Liver (tissue), 9 donors: ENCODE data around the gene MIPEP. TPM values are rescaled to one million over a fixed set of nuclear protein-coding genes. Genes with fewer than 3 reads are reported as not detected.

Experiments
- DNase-seq: peaks from one replicate; pipeline ENCODE4 v3.0.0-alpha.2; 2017; ENCODE audit warnings: low spot score
- H3K27ac ChIP-seq, 2 donors: one replicate each; pipeline ENCODE4 v1.7.0; 2013; ENCODE audit warnings: inconsistent platforms in 2 of 2, low read length in 2 of 2, control low read depth in 1 of 2, low read depth in 1 of 2, mild to moderate bottlenecking in 1 of 2
- H3K27me3 ChIP-seq, 4 donors: one replicate each; pipeline versions ENCODE4 v1.6.1 to v1.7.0; 2013; ENCODE audit warnings: low read length in 3 of 4, inconsistent platforms in 1 of 4, mild to moderate bottlenecking in 1 of 4, moderate library complexity in 1 of 4; ENCODE audit not compliant: control insufficient read depth in 4 of 4, insufficient read depth in 4 of 4
- H3K36me3 ChIP-seq, 4 donors: one replicate each; pipeline versions ENCODE4 v1.6.1 to v1.7.0; 2013; ENCODE audit warnings: low read length in 3 of 4, mild to moderate bottlenecking in 3 of 4, low read depth in 1 of 4, moderate library complexity in 1 of 4; ENCODE audit not compliant: control insufficient read depth in 4 of 4, insufficient read depth in 3 of 4
- H3K4me1 ChIP-seq, 4 donors: one replicate each; pipeline versions ENCODE4 v1.6.1 to v1.7.0; 2013; ENCODE audit warnings: low read length in 3 of 4, mild to moderate bottlenecking in 3 of 4, moderate library complexity in 1 of 4; ENCODE audit not compliant: control insufficient read depth in 4 of 4, insufficient read depth in 4 of 4
- H3K4me3 ChIP-seq, 3 donors: one replicate each; pipeline versions ENCODE4 v1.6.1 to v1.7.0; 2013; ENCODE audit warnings: low read length in 3 of 3, control low read depth in 1 of 3, low read depth in 1 of 3, mild to moderate bottlenecking in 1 of 3
- H3K9ac ChIP-seq, 2 donors: one replicate each; pipeline ENCODE4 v1.7.0; 2013; ENCODE audit warnings: low read length in 2 of 2, mild to moderate bottlenecking in 2 of 2, moderate library complexity in 2 of 2, control low read depth in 1 of 2, low read depth in 1 of 2
- H3K9me3 ChIP-seq, 4 donors: one replicate each; pipeline versions ENCODE4 v1.6.1 to v1.7.0; 2013; ENCODE audit warnings: low read length in 3 of 4; ENCODE audit not compliant: control insufficient read depth in 4 of 4
- EGR1 ChIP-seq, 2 donors: IDR thresholded peaks; 2 replicates each; pipeline ENCODE4 v1.6.1; 2016 to 2018; ENCODE audit warnings: antibody characterized with exemption in 2 of 2, low read depth in 2 of 2
- FOXA1 ChIP-seq: IDR thresholded peaks from 2 replicates; pipeline ENCODE4 v1.6.1; 2016; ENCODE audit warnings: antibody characterized with exemption
- FOXA2 ChIP-seq: IDR thresholded peaks from 2 replicates; pipeline ENCODE4 v1.6.1; 2016; ENCODE audit warnings: antibody characterized with exemption
- GABPA ChIP-seq, 2 donors: IDR thresholded peaks in 1 of 2; conservative IDR thresholded peaks in 1 of 2; 2 replicates each; pipeline ENCODE4 v1.6.1; 2016; ENCODE audit warnings: antibody characterized with exemption in 2 of 2, mild to moderate bottlenecking in 1 of 2, moderate library complexity in 1 of 2
- HNF4A ChIP-seq, 2 donors: conservative IDR thresholded peaks; 2 replicates each; pipeline ENCODE4 v1.6.1; 2016; ENCODE audit warnings: antibody characterized with exemption in 2 of 2, mild to moderate bottlenecking in 2 of 2
- HNF4G ChIP-seq: IDR thresholded peaks from 2 replicates; pipeline ENCODE4 v1.6.1; 2016; ENCODE audit warnings: antibody characterized with exemption
- JUND ChIP-seq, 2 donors: IDR thresholded peaks; 2 replicates each; pipeline ENCODE4 v1.6.1; 2016; ENCODE audit warnings: antibody characterized with exemption in 2 of 2
- MAX ChIP-seq: IDR thresholded peaks from 2 replicates; pipeline ENCODE4 v1.6.1; 2016; ENCODE audit warnings: antibody characterized with exemption
- NR2F2 ChIP-seq: IDR thresholded peaks from 2 replicates; pipeline ENCODE4 v1.6.1; 2016; ENCODE audit warnings: antibody characterized with exemption
- RAD21 ChIP-seq, 2 donors: IDR thresholded peaks; 2 replicates each; pipeline ENCODE4 v1.6.1; 2016; ENCODE audit warnings: antibody characterized with exemption in 2 of 2, mild to moderate bottlenecking in 2 of 2
- RXRA ChIP-seq, 2 donors: IDR thresholded peaks; 2 replicates each; pipeline ENCODE4 v1.6.1; 2017 to 2018; ENCODE audit warnings: antibody characterized with exemption in 2 of 2, mild to moderate bottlenecking in 1 of 2
- SP1 ChIP-seq: IDR thresholded peaks from 2 replicates; pipeline ENCODE4 v1.6.1; 2018; ENCODE audit warnings: antibody characterized with exemption, mild to moderate bottlenecking
- TAF1 ChIP-seq: conservative IDR thresholded peaks from 2 replicates; pipeline ENCODE4 v1.6.1; 2016; ENCODE audit warnings: antibody characterized with exemption, mild to moderate bottlenecking
- YY1 ChIP-seq: IDR thresholded peaks from 2 replicates; pipeline ENCODE4 v1.6.1; 2016; ENCODE audit warnings: antibody characterized with exemption, mild to moderate bottlenecking
- ZBTB33 ChIP-seq: IDR thresholded peaks from 2 replicates; pipeline ENCODE4 v1.6.1; 2016; ENCODE audit warnings: antibody characterized with exemption
- WGBS: extraction: QIAGEN DNeasy Blood & Tissue Kit; methylation state at CpG from one replicate; pipeline ENCODE4 v1.1.7; 2013; 5-methylcytosine and 5-hydroxymethylcytosine counted together
- polyA plus RNA-seq, 2 donors: library from polyadenylated mRNA; stranded (reverse) in 1 of 2; unstranded in 1 of 2; fragments of 200-250 nt in 1 of 2; fragments of >200 nt in 1 of 2; fragmentation: Nextera tagmentation in 1 of 2; extraction: Ambion mirVana in 1 of 2; gene quantifications; one replicate each; pipeline versions ENCODE4 v1.2.1 to v1.2.3, GENCODE V29; 2013 to 2015
- total RNA-seq, 2 donors: library from RNA; depleted of rRNA; stranded (reverse); fragments of >200 nt; gene quantifications; one replicate each; pipeline ENCODE4 v1.2.3, GENCODE V29; 2014
- TF ChIP-seq, protein P1 (sequence below): IDR thresholded peaks from 2 replicates; pipeline ENCODE4 v1.6.1; 2016; ENCODE audit warnings: antibody characterized with exemption
- TF ChIP-seq, protein P2 (sequence below): fragments of 150-350 bp; IDR thresholded peaks from 2 replicates; pipeline ENCODE4 v1.5.1; 2017; ENCODE audit warnings: improper control_type of control experiment, low read depth, low read length; ENCODE audit not compliant: missing input control
- donor health status: healthy.
- donor health status: healthy.
- donor health status: healthy.
- donor health status: healthy.
- donor health status: healthy.

Gene MIPEP
- total and polyA plus RNA-seq, 4 donors: 7.4 to 11.7 (median 10.2) TPM

DNA sequence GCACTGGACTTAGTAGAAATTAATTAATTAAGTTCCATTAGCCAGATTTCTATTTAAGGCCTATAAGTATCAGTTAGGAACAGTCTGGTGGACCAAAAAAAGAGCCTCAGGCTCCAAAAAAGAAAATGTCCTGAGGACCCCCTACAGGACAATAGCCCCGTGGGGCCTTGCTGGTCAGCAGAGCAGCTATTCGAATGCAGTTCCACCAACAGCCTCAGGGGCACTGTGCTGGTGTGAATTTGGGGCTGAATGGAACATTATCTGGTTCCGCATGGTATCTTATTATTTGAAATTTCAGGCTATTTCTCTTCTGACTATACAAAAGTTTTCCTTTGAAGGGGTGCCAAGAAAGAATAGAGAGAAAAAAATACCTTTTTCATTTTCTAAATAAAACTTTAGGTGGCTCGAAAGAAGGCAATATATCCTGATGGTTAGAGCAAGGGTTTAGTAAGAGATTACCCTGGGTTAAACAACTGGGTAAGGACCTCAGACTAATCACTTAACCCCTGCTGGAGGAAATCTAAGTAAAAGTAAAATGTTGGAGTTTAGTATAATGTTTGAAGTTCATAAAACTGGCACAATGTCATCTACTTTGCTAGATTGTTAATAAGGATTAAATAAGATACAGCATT is 147.2 kb downstream of the MIPEP start:
- Histone ChIP-seq H3K36me3 (no peaks in the 10 kb centered on the region), H3K4me3 (no peak overlapping the region), H3K9me3 (no peaks in the 10 kb centered on the region), H3K27ac (no peak overlapping the region), H3K9ac (no peak overlapping the region), H3K27me3 (no peaks in the 10 kb centered on the region), H3K4me1 (no peaks in the 10 kb centered on the region)
- TF ChIP-seq GABPA (IDR thresholded peaks at IDR 0.05 in 1 of 2, conservative IDR thresholded peaks at IDR 0.05 in 1 of 2) (no peak), RAD21 (IDR thresholded peaks at IDR 0.05) (peak in 1 of 2 donors; percentile 5), YY1 (no peak), MAX (no peak), SP1 (no peak)
- TF ChIP-seq, protein P1, sequence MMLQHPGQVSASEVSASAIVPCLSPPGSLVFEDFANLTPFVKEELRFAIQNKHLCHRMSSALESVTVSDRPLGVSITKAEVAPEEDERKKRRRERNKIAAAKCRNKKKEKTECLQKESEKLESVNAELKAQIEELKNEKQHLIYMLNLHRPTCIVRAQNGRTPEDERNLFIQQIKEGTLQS: no peak
- TF ChIP-seq, protein P2, sequence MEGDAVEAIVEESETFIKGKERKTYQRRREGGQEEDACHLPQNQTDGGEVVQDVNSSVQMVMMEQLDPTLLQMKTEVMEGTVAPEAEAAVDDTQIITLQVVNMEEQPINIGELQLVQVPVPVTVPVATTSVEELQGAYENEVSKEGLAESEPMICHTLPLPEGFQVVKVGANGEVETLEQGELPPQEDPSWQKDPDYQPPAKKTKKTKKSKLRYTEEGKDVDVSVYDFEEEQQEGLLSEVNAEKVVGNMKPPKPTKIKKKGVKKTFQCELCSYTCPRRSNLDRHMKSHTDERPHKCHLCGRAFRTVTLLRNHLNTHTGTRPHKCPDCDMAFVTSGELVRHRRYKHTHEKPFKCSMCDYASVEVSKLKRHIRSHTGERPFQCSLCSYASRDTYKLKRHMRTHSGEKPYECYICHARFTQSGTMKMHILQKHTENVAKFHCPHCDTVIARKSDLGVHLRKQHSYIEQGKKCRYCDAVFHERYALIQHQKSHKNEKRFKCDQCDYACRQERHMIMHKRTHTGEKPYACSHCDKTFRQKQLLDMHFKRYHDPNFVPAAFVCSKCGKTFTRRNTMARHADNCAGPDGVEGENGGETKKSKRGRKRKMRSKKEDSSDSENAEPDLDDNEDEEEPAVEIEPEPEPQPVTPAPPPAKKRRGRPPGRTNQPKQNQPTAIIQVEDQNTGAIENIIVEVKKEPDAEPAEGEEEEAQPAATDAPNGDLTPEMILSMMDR: peak; percentile 26
- DNase-seq: no peak
- 89% methylated on average over 4 of the region's 4 CpGs for WGBS

GRCh38 chr13:23740002-23740401 is 149.2 kb downstream of the MIPEP start:
- no peak overlapping the region for H3K4me3 ChIP-seq

GRCh38 chr13:23739596-23739995 is 149.6 kb downstream of the MIPEP start:
- Histone ChIP-seq H3K27me3 (no peaks in the 10 kb centered on the region), H3K4me3 (no peak overlapping the region), H3K9ac (no peak overlapping the region), H3K27ac (no peak overlapping the region), H3K9me3 (no peaks in the 10 kb centered on the region), H3K4me1 (no peaks in the 10 kb centered on the region), H3K36me3 (no peaks in the 10 kb centered on the region)
- no peak for DNase-seq
- WGBS: 78% methylated on average over 3 of the region's 3 CpGs
- no peak for TF ChIP-seq ZBTB33
- TF ChIP-seq HNF4A (conservative IDR thresholded peaks at IDR 0.05): no peak
- TF ChIP-seq HNF4G: no peak
- no peak for TF ChIP-seq MAX
- TF ChIP-seq, protein P2: no peak
- TF ChIP-seq GABPA (IDR thresholded peaks at IDR 0.05 in 1 of 2, conservative IDR thresholded peaks at IDR 0.05 in 1 of 2): no peak
- TF ChIP-seq FOXA2: no peak
- no peak for TF ChIP-seq YY1
- no peak for TF ChIP-seq RXRA (IDR thresholded peaks at IDR 0.05)
- no peak for TF ChIP-seq EGR1 (IDR thresholded peaks at IDR 0.05; ENCODE audit: low read depth in 2 of 2)
- no peak for TF ChIP-seq FOXA1
- no peak for TF ChIP-seq SP1
- no peak for TF ChIP-seq RAD21 (IDR thresholded peaks at IDR 0.05)
- TF ChIP-seq JUND (IDR thresholded peaks at IDR 0.05): no peak
- no peak for TF ChIP-seq NR2F2
- TF ChIP-seq TAF1: no peak

More at GRCh38 chr13:23740002-23740401, 149.2 kb downstream of the MIPEP start:
- no peaks in the 10 kb centered on the region for H3K27me3 ChIP-seq
- H3K9ac ChIP-seq: no peak overlapping the region
- DNase-seq: no peak
- H3K27ac ChIP-seq: no peak overlapping the region
- TF ChIP-seq FOXA1: no peak
- no peak for TF ChIP-seq HNF4G
- 82% methylated on average over 4 of the region's 4 CpGs for WGBS
- H3K36me3 ChIP-seq: no peaks in the 10 kb centered on the region
- no peaks in the 10 kb centered on the region for H3K9me3 ChIP-seq
- no peaks in the 10 kb centered on the region for H3K4me1 ChIP-seq
